ENCODE measurements around the gene ARHGEF4. TPM values are rescaled to one million over a fixed set of nuclear protein-coding genes. Genes with fewer than 3 reads are reported as not detected.
"Not testable (repeated sequence)": the region's sequence is repeated elsewhere in the genome, so short reads cannot be mapped to it uniquely, and the experiment has no call there.

ARHGEF4 gene
- polyA plus RNA-seq, 4 donors: 6.2 to 15.7 (median 7.8) TPM

- DNase-seq (ENCODE audit: low read depth in 4 of 4, low spot score in 3 of 4): no peak
Observed at GRCh38 chr2:130964931-130965330, 128.2 kb downstream of the ARHGEF4 start.

GRCh38 chr2:130966149-130966774, 129.5 kb downstream of the ARHGEF4 start:
- no peak for DNase-seq (ENCODE audit: low read depth in 4 of 4, low spot score in 3 of 4)

- DNase-seq (ENCODE audit: low read depth in 4 of 4, low spot score in 3 of 4): no peak
Observed at GRCh38 chr2:130966775-130967490, 130.2 kb downstream of the ARHGEF4 start.

GRCh38 chr2:130972410-130972809, 135.7 kb downstream of the ARHGEF4 start:
- DNase-seq (ENCODE audit: low read depth in 4 of 4, low spot score in 3 of 4): no peak

GRCh38 chr2:130975729-130976128, 139.0 kb downstream of the ARHGEF4 start:
- DNase-seq (ENCODE audit: low read depth in 4 of 4, low spot score in 3 of 4): no peak

GRCh38 chr2:130976591-130977237, 140.0 kb downstream of the ARHGEF4 start:
- no peak for DNase-seq (ENCODE audit: low read depth in 4 of 4, low spot score in 3 of 4)

- DNase-seq (ENCODE audit: low read depth in 4 of 4, low spot score in 3 of 4): no peak
Observed at GRCh38 chr2:130977461-130978050, 140.8 kb downstream of the ARHGEF4 start.

- no peak for DNase-seq (ENCODE audit: low read depth in 4 of 4, low spot score in 3 of 4)
Observed at GRCh38 chr2:130981667-130982066, 145.0 kb downstream of the ARHGEF4 start.

- DNase-seq (ENCODE audit: low read depth in 4 of 4, low spot score in 3 of 4): no peak
Observed at GRCh38 chr2:130985206-130985780, 148.6 kb downstream of the ARHGEF4 start.

GRCh38 chr2:130985831-130986649, 149.3 kb downstream of the ARHGEF4 start:
- no peak for DNase-seq (ENCODE audit: low read depth in 4 of 4, low spot score in 3 of 4)

GRCh38 chr2:130986890-130987493, 150.3 kb downstream of the ARHGEF4 start:
- no peak for DNase-seq (ENCODE audit: low read depth in 4 of 4, low spot score in 3 of 4)

GRCh38 chr2:130987519-130988425, 151.1 kb downstream of the ARHGEF4 start:
- no peak for DNase-seq (ENCODE audit: low read depth in 4 of 4, low spot score in 3 of 4)

- not testable (repeated sequence) for DNase-seq (ENCODE audit: low read depth in 4 of 4, low spot score in 3 of 4)
Observed at GRCh38 chr2:130991446-130991845, 154.7 kb downstream of the ARHGEF4 start.

GRCh38 chr2:130992003-130992402, 155.3 kb downstream of the ARHGEF4 start:
- not testable (repeated sequence) for DNase-seq (ENCODE audit: low read depth in 4 of 4, low spot score in 3 of 4)

GRCh38 chr2:130996691-130997090, 160.0 kb downstream of the ARHGEF4 start:
- no peak for DNase-seq (ENCODE audit: low read depth in 4 of 4, low spot score in 3 of 4)

GRCh38 chr2:130997198-130997597, 160.5 kb downstream of the ARHGEF4 start:
- no peak for DNase-seq (ENCODE audit: low read depth in 4 of 4, low spot score in 3 of 4)

- no peak for DNase-seq (ENCODE audit: low read depth in 4 of 4, low spot score in 3 of 4)
Observed at GRCh38 chr2:130998561-130998960, 161.8 kb downstream of the ARHGEF4 start.

GRCh38 chr2:131004446-131005209, 167.9 kb downstream of the ARHGEF4 start:
- DNase-seq (ENCODE audit: low read depth in 4 of 4, low spot score in 3 of 4): no peak
